HG03095 (cell line): ENCODE results near the gene OTOS.

Experiments used
- ATAC-seq: cut with Tn5 transposase; IDR thresholded peaks from one replicate; pipeline ENCODE4 v1.9.1; 2021; ENCODE audit warnings: moderate library complexity; ENCODE audit not compliant: unreplicated experiment

OTOS gene

DNA sequence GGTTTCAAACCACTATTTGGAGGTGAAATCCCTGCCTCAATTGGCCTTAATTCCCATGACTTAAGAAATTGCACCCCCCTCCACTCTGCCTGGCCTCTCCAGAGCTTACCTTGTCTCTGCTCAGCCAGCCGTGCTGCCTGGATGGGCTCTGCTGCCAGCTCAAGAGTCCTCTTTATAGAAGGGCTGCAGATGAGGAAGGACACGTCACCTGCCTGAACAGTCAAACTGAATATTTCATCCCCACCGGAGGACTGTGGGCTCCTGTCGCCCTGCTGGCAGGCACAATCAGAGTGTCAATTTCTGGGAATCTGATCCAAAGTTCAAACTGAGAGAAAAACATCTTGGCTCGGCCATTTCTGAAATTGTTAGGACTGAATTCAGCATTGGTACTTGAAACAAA lies at the start of gene OTOS:
OTOS (minus strand) TSS at position 148 of the 400 bp plus-strand sequence. CDS start 332 bp downstream, outside the sequence.
- no peak for ATAC-seq

GRCh38 chr2:240189686-240190085 lies 49.2 kb upstream of the OTOS start:
- no peak for ATAC-seq

DNA sequence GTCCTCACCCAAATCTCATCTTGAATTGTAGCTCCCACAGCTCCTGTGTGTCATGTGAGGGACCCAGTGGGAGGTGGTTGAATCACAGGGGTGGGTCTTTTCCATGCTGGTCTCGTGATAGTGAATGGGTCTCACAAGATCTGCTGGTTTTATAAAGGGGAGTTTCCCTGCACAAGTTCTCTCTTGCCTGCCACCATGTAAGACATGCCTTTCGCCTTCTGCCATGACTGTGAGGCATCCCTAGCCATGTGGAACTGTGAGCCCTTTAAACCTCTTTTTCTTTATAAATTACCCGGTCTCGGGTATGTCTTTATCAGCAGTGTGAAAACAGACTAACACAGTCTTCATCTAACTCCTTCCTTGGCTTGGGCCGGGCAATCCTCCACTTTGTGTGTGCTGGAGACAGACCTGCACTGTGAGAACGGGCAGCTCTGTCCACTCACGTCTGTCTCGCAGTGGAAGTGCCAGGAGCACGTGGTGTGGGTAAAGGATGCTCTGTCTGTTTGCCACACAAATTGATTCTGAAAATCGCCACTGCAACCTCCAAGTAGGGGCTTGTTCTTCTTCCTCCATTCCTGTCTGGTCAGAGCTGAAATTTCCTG lies 47.6 kb upstream of the OTOS start:
- ATAC-seq = no peak

DNA sequence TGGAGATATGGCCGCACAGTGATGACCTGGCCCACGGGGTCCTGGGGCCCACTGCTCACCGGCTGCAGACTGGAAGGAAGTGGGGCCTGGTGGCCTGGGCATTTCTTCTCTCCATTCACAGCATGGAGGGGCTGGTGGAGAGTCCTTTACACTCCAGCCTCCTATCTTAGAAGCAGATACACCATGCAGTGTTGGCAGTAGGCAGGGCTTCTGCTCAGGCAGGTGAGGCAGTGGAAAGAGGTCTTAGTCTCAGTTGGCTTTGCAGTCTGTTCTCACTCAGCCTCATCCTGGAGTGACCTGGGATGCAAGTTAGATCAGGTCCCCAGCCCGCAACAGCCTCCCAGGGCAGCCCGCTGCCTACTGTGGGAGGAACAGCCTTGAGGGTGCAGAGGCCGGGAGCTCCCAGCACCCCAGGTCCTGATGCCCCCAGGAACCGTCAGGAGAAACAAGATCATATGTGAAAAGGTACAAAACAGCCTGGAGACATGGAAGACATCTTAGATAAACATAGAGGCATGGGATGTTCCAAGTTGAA lies 45.8 kb upstream of the OTOS start:
- ATAC-seq = no peak

GRCh38 chr2:240184656-240185055 lies 44.2 kb upstream of the OTOS start:
- no peak for ATAC-seq

- no peak for ATAC-seq
Observed at GRCh38 chr2:240183875-240184590, 43.6 kb upstream of the OTOS start.

- ATAC-seq = no peak
Observed at GRCh38 chr2:240183006-240183874, 42.8 kb upstream of the OTOS start.

DNA sequence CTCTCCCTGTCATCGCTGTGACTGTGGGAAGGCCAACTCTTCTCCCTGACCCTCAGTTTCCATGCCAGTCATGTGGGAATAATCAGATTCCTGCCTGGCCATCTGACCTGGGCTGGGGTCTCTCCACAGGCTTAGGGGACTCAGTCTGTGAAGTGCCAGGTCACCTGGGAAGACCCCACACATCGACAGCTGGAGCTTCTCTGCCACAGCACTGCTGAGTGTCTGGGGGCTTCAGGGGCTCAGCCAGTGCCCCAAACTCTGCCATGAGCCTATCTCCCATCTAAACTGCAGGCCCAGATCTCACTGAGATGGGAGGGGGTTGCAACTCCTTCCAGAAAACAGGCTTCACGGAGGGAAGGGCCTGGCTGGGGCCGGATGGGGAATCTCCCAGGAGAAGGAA lies 42.0 kb upstream of the OTOS start:
- ATAC-seq = no peak

GRCh38 chr2:240182001-240182400 lies 41.5 kb upstream of the OTOS start:
- no peak for ATAC-seq

DNA sequence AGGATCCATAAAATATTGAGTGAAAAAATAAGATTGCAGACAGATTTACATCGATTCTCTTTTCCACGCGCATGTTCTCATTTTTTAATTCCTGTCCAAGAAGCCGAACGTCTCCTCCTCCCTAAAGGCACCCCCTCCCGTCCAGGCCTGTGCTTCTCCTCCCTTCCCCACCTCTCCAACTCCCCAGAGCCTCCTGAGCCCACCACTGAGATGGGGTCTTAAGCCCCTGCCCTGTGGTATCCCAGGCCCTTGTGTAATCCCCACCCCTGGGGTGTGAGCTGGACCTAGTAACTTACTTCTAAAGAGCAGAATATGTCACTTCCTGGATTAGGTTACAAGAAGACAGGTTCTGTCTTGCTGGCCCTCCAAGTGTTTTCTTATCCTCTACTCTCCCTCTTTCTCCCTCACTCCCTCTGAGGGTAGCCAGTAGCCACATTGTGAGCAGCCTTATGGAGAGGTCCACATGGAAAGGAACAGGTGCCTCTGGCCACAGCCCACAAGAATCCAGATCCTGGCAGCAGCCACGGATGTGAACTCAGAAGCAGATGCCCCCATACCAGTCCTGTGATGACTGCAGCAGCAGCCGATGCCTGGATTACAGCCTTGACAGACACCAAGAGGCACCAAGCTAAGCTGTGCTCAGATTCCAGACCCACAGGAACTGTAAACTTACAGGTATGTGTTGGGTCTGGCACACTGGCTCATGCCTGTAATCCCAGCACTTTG lies 39.6 kb upstream of the OTOS start:
- ATAC-seq = no peak

GRCh38 chr2:240179186-240179815 lies 38.8 kb upstream of the OTOS start:
- no peak for ATAC-seq

- no peak for ATAC-seq
Observed at GRCh38 chr2:240178564-240178963, 38.1 kb upstream of the OTOS start.

GRCh38 chr2:240174496-240174895 lies 34.0 kb upstream of the OTOS start:
- ATAC-seq = no peak

DNA sequence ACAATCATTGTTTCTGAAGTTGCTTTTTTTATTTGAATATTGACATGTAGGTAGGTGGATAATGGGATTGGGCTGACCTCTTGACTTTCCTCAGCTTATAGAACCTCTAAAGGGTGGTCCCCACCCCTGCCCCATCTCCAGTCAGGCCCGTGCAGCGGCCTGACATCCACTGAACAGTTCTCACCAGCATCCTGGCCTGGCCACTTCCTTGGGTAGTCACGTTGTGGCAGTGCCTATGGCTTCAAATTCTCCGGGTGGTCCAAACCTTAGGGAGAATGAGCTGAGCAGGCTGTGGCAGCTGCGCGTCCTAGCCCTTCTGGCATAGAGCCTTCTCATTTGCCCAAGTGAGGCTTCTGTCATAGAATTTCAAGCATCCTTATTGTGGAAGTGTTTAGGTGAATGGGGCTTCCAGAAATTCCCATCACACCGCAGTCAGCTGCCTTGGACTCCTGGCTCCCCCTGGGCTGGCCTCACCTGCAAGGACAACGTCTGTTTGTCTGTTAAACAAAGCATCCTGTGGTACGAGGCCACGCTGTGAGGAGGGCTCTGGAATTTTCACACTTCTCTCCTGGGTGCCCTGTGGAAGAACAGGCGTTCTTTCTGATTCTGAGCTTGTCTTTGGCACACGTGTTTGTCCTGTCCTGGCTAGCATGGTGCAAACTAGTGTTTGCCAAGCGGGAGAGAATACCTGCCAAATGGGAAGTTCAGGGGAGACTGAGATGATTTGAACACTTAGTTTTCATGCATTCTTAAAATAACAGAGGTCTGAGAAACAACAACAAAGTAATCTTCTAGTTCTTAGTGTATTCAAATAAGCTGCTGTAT lies 31.8 kb upstream of the OTOS start:
- no peak for ATAC-seq

GRCh38 chr2:240170883-240171282 lies 30.4 kb upstream of the OTOS start:
- ATAC-seq = no peak

GRCh38 chr2:240170354-240170735 lies 29.9 kb upstream of the OTOS start:
- no peak for ATAC-seq

DNA sequence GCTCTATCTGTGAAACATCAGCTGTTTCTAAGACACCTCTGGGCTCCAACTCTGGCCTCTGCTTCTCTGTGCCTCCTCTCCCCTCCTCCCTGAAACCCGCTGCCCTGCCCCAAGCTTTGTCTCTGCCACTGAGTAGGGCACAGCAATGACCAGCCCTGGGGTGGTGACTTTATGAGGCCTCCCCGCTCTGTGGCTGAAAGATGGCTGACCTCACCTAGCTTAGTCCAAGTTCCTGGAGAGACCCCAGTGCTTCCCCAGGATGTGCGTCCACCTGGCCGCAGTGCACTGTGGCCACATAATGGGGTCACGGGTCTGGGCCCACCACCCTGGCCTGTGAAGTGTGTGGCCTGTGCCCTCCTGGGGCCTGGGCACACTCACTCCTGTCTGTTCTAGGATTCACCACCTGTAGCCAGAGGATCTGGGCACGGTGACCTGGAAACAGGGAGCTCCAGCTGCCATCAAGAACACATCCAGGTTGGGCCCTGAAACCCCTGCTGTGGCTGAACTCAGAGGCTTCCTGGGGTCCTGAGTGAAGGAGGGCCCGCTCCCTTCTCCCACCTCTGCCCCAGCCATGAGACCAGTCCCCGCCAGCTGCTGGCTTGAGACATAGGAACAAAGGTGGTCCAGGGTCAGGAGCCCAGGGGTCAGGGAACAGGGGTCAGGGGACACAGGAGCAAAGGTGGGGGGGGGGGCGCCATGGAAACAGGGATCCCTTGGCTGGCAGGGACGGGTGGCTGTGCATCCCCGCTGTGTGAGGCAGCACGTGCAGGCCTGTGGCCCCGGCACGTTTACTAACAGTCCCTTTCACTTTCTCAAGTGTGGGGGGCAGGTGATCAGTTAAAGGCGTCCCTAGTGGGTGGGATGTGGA lies 29.3 kb upstream of the OTOS start:
- no peak for ATAC-seq

- ATAC-seq = no peak
Observed at GRCh38 chr2:240168546-240169361, 28.3 kb upstream of the OTOS start.
